ENCODE data around the gene NDUFAF7. TPM values are rescaled to one million over a fixed set of nuclear protein-coding genes. Genes with fewer than 3 reads are reported as not detected.

Gene NDUFAF7
- total RNA-seq, 6 experiments from 2014 or later = 7.5 to 12.5 (median 10.1) TPM

GRCh38 chr2:37246205-37246604, 14.7 kb downstream of the NDUFAF7 start:
- no peak for TF ChIP-seq POLR2A (IDR thresholded peaks at IDR 0.05)
- TF ChIP-seq CTCF (IDR thresholded peaks at IDR 0.05) = no peak
- H3K27me3 ChIP-seq = no peaks in the 10 kb centered on the region
- peaks cover 0 to 75% (median 11%) of the 10 kb centered on the region in 4 donors for H3K36me3 ChIP-seq
- intact Hi-C loops (cut with DNase I) = no loop called here
- H3K27ac ChIP-seq = no peak overlapping the region
- H3K4me1 ChIP-seq = no peaks in the 10 kb centered on the region
- H3K9me3 ChIP-seq = no peaks in the 10 kb centered on the region
- H3K4me3 ChIP-seq = no peak overlapping the region
- DNase-seq (no peak), ATAC-seq (no peak)

GRCh38 chr2:37250869-37251740, 19.6 kb downstream of the NDUFAF7 start:
- TF ChIP-seq CTCF (IDR thresholded peaks at IDR 0.05) = no peak
- TF ChIP-seq POLR2A (IDR thresholded peaks at IDR 0.05) = no peak
- Histone ChIP-seq H3K36me3 (peaks cover 0 to 73% (median 9%) of the 10 kb centered on the region in 4 donors), H3K4me3 (no peak overlapping the region), H3K27ac (no peak overlapping the region), H3K27me3 (no peaks in the 10 kb centered on the region), H3K4me1 (no peaks in the 10 kb centered on the region), H3K9me3 (no peaks in the 10 kb centered on the region)
- intact Hi-C loops (cut with DNase I) = no loop called here
- DNase-seq (no peak), ATAC-seq (no peak)
- 86% methylated on average over 5 of the region's 5 CpGs for WGBS (ENCODE audit: insufficient coverage, low coverage, low lambda C conversion rate, missing lambda C conversion rate)

- 71% methylated on average over 1 of the region's 2 CpGs for WGBS (ENCODE audit: insufficient coverage, low coverage, low lambda C conversion rate, missing lambda C conversion rate)
- Histone ChIP-seq H3K36me3 (peaks cover 0 to 31% (median under 1%) of the 10 kb centered on the region in 4 donors), H3K4me3 (no peak overlapping the region), H3K4me1 (no peaks in the 10 kb centered on the region), H3K27me3 (no peaks in the 10 kb centered on the region), H3K27ac (no peak overlapping the region), H3K9me3 (no peaks in the 10 kb centered on the region)
- intact Hi-C loops (cut with DNase I) = no loop called here
- ATAC-seq (no peak), DNase-seq (no peak)
- TF ChIP-seq CTCF (IDR thresholded peaks at IDR 0.05) = no peak
- no peak for TF ChIP-seq POLR2A (IDR thresholded peaks at IDR 0.05)
Measured at GRCh38 chr2:37262522-37262921, 31.1 kb downstream of the NDUFAF7 start.

GRCh38 chr2:37263839-37264238, 32.4 kb downstream of the NDUFAF7 start:
- WGBS (ENCODE audit: insufficient coverage, low coverage, low lambda C conversion rate, missing lambda C conversion rate) = 72% methylated on average over 2 of the region's 2 CpGs
- H3K4me3 ChIP-seq = no peak overlapping the region
- ATAC-seq (no peak), DNase-seq (no peak)
- H3K9me3 ChIP-seq = no peaks in the 10 kb centered on the region
- intact Hi-C loops (cut with DNase I) = no loop called here
- H3K36me3 ChIP-seq = peaks cover 0 to 29% (median under 1%) of the 10 kb centered on the region in 4 donors
- no peaks in the 10 kb centered on the region for H3K27me3 ChIP-seq
- TF ChIP-seq POLR2A (IDR thresholded peaks at IDR 0.05) (no peak), CTCF (IDR thresholded peaks at IDR 0.05) (no peak)
- H3K4me1 ChIP-seq = no peaks in the 10 kb centered on the region
- no peak overlapping the region for H3K27ac ChIP-seq
